ENCODE results near the gene TRIM2.
A peak's percentile ranks its signal among the peaks of the same experiment; 100 is the strongest.
"Not testable (repeated sequence)": the region's sequence is repeated elsewhere in the genome, so short reads cannot be mapped to it uniquely, and the experiment has no call there.

TRIM2 gene

DNA sequence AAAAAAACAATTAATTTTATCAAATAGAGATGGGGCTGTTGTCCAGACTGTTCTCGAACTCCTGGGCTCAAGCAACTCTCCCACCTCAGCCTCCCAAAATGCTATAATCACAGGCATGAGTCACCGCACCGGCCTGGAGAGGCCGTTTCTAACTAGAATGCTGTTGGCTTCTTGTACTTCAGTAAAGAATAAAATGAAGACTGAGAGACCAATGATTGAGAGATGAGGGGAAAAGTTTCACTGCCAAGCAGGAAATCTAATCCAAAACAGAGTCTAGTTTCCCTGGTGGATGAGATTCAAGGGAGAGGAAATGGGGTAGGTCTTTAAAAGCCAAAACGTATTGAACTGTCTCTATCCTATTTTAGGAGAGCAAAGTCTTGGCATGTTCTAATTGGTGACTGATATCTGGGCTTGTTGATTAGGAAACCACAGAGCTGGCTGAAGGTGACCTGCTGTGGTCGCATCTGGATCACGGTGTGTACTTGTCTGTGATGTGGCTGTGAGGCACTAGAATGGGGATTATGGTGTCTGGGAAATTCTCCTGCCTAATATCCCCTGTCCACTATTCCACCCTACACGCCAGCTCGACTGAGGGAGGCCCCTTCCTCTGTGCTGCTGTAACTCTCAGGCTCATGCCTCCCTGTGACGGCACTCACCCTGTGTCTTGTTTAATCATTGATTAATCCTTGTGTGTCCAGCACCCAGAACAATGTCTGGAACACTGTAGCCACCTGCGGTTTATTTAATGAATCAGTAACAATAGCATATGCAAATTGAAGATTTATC, 15.0 kb upstream of the TRIM2 start:
- no peak for DNase-seq (ENCODE audit: low read depth)

DNA sequence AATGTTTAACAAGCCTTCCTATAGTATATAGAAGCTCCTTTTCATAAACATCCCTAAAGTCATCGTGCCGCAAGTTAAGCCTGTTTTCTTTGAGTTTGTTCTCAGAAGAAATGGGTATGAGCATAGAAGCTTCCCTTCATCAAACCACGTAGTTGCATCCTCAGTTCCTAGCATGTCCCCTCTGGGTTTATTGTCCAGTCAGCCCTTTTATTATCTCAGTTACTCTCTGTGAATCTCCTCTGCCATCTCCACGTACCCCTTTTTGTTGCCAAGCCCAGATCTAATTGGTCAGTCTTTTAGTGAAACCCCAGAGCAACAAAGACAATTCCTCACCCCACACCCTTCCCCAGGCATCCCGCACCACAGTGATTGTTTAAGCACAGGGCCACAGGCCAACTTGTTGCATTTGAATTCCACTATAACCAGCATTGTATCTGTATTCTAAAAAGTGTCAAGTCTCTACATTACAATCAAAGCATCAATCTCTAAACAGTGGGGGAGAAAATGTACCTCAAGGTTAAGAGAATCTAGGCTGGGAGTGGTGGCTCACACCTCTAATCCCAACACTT, 12.4 kb upstream of the TRIM2 start:
- DNase-seq (ENCODE audit: low read depth) = no peak

DNA sequence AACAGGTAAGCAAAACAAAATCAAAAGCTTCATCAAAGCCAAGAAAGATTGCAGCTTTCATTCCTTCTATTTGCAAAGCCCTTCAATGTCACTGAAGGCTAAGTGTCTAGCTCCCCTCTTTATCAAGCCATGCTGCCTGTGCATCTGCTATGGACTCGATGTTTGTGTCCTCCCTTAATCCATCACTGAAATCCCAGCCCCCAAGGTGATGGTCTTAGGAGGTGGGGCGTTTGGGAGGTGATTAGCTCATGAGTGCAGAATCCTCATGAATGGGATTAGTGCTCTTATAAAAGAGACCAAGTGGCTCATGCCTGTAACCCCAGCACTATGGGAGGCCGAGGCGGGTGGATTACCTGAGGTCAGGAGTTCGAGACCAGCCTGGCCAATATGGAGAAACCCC, 6.9 kb upstream of the TRIM2 start:
- DNase-seq (ENCODE audit: low read depth) = no peak

DNA sequence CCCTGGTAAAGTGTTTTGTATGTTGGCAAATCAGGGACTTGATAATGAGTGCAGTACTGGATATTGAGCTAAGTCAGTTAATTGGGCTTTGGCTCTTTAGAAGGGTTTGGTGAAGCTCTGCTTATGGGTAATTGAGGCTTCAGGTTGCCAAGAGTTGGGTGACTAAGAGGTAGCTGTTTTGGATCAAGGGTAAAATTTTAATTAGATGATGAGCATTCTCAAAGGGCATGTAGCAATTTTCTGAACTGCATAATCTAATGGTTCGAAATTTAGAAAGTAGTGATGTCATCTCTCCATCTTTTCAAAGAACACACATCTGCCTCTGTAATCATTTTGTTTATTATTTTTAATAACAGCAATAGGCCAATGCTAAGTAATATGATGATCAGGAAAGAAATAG, 5.5 kb upstream of the TRIM2 start:
- DNase-seq (ENCODE audit: low read depth) = no peak

DNA sequence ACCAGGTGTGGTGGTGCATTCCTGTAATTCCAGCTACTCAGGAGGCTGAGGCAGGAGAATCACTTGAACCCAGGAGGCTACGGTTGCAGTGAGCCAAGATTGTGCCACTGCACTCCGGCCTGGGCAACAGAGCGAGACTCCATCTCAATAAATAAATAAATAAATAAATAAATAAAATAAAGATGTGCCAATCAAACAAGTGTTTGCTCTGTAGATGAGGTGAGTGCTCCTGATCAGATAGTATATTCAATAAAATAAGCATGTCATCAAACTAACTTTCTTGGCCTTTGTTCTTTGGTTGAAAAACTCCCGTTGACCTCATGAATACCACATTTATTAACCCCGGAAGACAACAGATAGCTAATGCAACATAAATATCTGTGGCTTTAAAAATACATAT, 497 bp upstream of the TRIM2 start:
- not testable (repeated sequence) for DNase-seq (ENCODE audit: low read depth)

DNA sequence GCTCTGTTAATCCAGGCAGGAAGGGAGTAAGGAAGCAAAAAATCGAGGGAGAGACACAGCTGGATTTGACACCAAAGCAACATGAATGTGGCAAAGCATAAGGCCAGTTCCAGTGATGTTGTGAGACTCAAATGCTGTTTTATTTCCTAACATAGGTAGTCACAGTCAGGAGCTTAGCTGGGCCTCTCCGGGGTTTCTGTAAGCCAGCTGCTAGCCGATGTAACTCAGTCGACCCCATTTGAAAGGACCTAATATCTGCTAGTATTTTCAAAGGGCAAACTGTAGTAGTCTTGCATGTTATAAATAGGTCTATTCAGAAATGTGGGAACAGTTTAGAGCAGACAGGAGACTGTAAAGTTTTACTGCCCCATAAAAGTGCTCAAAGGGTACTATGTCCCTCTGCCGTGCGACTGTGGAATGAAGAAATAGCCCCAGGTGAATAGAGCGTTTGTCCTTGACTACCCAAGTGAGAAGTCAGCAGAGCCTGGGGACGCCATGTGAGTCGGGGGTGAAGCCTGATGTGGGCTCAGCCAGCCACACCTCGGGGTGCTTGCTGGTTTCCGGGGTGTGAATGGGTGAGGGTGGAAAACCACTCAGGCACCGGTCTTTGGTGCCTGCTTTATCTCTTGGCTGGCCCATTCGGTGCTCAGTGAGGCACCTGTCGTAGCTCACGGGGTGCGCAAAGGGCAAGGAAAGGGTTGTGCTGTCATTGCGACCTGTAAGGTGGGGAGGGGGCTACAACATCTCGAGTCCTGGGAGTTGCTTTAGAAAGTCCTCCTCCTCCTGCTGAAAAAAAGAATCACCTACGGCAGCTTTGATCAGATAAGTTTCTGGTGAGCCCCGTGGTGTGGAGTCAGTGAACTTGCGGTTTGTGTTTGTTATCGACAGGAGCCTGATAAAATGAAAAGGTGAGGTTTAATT, 745 bp downstream of the TRIM2 start:
- DNase-seq (ENCODE audit: low read depth) = peak; percentile 4

DNA sequence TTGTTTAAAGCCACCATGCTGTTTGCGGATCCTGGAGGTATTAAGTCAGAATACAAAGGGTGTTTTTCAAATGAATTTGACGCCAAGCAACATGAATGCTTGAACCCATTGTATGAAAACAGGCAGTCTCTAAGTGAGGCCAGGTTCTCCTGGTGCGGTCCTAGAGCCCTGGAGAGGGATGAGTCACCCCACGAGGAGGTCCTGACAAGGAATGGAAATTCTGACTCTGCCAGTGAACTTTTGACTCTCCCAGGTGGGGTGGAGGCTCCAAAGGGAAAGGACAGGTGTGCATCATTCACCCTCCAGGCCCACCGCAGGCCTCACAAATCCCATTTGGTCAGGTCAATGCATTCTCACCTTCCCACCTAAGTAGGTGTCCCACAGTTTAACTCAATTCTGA, 1.5 kb downstream of the TRIM2 start:
- peak; percentile 22 for DNase-seq (ENCODE audit: low read depth)

DNA sequence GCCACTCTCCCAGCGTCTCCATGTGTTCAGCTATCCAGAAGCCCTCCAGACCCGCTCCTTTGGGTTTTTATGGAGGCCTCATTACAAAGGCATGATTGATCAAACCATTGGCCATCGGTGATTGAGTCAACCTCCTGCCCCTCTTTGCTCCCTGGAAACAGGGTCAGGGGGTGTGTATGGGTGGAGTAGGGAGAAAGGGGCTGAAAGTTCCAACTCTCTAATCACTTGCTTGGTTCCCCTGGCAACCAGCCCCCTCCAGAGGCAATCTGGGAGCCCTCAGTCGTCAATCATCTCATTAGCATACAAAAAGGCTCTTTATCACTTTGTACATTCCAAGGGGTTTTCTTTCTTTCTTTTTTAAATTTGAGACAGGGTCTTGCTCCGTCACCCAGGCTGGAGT, 2.3 kb downstream of the TRIM2 start:
- DNase-seq (ENCODE audit: low read depth) = no peak

DNA sequence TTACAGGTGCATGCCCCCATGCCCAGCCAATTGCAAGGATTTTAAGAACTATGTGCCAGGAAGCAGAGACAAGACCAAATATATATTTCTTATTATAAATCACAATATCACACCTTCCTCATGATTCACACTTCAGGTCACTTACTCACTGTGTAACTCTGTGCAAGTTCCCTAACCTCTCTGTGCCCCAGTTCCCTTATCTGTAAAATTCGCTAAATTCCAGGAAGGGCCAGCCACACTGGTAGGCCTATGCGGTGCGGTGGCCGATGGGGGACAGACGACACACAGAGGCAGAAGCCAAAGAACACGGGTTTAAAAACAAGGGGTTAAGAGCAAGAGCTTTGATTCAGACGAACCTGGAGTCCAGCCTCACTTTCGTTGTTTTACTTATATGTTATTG, 2.8 kb downstream of the TRIM2 start:
- no peak for DNase-seq (ENCODE audit: low read depth)

DNA sequence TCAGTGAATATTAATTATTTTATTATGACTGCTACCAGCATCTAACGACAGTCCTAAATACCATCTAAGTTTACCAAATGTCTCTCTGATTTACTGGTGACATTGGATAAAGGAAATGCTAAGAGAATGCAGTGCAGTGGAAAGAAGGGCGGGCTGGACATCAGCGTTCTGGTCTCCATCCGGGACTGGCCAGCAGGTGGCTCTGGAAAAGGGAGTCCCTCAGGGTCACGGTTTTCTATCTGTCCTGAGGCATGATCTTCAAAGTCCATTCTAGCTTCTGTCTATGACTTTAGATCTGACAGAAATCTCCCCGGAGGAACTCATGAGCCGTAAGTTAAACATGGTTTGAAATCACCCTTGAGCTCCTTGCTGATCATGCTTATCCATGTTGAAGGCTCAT, 3.3 kb downstream of the TRIM2 start:
- DNase-seq (ENCODE audit: low read depth) = no peak

DNA sequence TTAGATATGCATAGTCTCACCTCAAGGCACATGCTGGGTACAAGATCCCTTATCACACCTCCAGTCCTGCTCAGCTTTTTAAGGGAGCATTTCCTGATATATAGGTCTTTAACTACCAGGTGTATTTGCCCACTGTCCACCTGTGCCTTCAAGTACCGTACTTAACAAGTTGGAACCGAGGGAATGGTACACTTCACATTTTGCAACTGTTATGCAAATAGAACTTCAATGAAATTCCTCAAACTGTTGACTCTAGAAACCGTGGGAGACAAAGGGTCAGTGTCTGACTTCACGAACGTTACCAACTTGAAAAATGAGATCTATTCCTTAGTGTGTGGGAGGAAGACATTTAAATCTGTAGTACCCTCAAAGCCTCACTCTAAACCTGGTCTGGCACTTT, 5.2 kb downstream of the TRIM2 start:
- DNase-seq (ENCODE audit: low read depth) = no peak

DNA sequence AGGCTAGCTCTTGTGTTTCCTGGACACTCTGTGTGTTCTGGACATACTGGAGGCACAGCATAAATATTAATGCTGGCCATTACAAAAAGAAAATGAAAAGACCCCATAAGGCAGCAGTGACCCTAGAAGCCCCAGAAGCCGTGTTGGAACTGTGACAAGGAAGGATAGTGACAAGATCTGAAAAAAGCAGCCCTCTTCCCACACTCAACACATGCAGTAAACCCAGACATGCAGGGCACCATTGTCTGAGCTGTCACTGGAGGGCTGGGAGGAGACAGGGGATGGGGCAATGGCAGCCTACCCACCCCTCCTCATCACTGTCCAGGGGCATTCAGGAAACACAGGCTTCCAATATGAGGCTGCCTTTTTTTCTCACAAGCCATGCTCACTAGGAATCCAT, 6.5 kb downstream of the TRIM2 start:
- no peak for DNase-seq (ENCODE audit: low read depth)

DNA sequence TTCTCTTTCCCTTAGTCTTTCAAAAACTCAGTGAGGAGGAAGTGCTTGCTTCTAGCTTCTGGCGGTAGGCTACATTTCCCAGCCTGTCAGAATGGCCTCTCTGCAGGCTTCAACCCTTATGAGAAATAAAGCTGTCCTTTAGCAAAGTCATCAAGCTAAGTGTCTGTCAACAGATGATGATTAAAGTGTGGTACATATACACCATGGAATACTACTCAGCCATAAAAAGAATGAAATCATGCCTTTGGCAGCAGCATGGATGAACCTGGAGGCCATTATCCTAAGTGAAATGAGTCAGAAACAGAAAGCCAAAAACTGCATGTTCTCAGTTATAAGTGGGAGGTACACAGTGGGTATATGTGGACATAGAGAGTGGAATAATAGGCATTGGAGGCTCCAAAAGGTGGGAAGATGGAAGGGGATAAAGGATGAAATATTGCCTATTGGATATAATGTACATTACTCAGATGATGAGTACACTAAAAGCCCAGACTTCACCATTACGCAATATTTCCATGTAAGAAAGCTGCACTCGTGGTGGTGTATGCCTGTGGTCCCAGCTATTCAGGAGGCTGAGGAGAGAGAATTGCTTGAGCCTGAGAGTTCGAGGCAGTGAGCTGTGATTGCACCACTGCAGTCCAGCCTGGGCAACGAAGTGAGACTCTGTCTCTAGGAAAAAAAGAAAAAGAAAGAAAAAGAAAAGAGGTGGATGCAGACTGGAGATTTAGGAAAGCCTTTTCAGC, 7.9 kb downstream of the TRIM2 start:
- DNase-seq (ENCODE audit: low read depth) = no peak

DNA sequence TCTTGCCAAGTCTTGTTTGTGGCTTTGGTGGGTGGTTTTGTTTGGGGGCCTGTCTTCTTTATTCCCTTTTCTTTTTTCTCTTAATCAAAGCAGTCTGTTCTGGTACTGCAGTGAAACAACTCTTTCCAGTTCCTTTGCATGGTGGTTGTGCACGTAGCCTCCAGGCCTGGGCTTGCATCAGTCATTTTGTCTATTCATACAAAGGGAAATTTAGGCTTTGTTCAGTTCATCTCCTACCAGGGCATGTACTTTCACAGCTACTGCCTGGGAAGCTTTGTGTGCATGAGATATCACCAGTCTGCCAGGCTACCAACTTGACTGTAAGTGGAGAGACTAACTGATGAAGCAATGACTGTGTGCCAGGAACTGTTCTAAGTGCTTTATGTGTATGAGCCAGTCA, 8.5 kb downstream of the TRIM2 start:
- no peak for DNase-seq (ENCODE audit: low read depth)

DNA sequence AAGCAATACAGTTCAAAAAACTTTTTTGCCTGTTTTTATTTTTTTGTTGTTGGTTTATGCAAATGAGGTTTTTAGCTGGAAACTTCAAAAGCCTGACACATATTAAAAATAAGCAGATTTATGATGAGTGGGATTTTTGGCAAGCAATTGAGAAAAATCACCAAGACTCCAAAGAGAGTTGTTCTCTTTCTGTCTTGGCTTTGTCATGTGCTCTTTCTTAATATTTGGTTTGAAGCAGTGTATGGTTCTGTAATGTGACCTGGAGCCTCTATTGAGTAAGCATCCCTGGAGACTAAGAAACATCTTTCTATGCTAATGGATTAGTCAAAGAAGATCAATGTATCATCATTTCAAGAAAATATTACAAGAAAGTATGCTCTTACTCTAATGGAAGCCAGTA, 11.7 kb downstream of the TRIM2 start:
- DNase-seq (ENCODE audit: low read depth) = no peak

DNA sequence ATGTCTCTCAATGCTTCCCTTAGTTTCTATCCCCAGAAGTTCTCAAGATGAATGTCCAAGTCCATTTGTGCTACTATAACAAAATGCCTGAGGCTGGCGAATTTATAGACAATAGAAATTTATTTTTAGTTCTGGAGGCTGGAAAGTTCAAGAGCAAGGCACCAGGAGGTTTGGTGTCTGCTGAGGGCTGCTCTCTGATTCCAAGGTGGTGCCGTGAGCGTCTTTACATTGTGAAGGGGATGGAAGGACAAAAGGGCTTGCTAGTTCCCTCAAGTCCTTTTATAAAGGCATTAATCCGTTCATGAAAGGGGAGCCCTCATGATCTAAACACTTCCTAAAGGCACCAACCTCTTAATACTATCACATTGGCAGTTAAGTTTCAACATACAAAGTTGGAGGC, 12.3 kb downstream of the TRIM2 start:
- no peak for DNase-seq (ENCODE audit: low read depth)

DNA sequence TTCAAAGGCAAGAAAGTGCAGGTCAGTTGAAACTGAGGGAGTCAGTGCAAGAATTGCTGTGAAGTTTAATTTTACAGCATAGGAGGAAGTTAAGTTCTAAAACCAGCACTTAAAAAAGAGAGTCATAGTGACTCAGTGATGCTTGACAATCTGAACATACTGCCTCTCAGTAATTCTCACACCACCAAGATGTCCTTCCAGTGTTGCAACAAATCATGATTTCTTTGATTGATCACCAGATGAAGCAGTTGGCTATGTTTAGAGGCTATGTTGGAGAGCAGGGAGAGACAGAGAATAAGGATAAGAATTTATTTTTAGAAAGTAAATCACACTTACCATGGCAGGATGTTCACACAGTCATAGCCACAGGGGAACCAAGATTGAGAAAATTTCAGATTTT, 13.2 kb downstream of the TRIM2 start:
- DNase-seq (ENCODE audit: low read depth) = no peak

DNA sequence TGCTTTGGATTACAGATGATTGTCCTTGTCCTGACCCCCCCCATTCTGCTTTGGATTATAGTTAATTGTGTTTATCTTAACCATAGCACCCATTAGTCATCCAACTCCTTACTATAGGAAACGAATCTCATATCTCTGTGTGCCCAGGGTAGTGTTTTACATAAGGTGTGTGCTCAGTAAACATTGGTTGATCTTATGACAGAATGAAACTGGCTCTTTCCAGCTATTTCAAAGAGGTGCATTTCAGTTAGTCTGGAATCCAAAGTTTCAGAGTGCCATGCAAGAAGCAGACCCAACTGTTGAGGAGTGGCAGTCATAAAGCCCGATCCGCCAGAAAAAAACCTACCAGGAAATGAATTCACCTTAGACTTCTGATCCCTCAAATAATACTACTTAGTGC, 14.7 kb downstream of the TRIM2 start:
- no peak for DNase-seq (ENCODE audit: low read depth)

DNA sequence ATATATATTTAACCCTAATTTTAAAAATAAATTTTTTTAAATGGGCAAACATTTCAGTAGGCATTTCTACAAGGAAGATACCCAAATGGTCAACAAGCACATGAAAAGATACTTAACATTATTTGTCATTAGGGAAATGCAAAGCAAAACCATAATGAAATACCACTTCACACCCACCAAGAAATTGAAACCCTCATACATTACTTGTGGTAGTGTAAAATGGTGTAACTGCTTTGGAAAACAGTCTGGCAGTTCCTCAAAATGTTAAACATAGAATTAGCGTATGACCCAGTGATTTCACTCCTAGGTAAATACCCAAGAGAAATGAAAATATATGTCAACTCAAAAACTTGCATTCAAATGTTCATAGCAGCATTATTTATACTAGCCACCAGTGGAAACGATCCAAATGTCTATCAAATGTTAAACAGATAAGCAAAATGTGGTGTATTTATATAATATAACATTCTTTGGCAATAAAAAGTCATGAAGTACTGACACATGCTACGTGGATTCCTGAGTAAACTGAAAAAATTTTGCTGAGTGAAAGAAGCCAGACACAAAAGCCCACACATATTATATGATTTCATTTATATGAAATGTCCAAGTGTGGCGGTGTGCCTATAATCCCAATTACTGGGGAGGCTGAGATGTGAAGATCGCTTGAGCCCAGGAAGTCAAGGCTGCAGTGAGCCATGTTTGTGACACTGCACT, 16.6 kb downstream of the TRIM2 start:
- no peak for DNase-seq (ENCODE audit: low read depth)

DNA sequence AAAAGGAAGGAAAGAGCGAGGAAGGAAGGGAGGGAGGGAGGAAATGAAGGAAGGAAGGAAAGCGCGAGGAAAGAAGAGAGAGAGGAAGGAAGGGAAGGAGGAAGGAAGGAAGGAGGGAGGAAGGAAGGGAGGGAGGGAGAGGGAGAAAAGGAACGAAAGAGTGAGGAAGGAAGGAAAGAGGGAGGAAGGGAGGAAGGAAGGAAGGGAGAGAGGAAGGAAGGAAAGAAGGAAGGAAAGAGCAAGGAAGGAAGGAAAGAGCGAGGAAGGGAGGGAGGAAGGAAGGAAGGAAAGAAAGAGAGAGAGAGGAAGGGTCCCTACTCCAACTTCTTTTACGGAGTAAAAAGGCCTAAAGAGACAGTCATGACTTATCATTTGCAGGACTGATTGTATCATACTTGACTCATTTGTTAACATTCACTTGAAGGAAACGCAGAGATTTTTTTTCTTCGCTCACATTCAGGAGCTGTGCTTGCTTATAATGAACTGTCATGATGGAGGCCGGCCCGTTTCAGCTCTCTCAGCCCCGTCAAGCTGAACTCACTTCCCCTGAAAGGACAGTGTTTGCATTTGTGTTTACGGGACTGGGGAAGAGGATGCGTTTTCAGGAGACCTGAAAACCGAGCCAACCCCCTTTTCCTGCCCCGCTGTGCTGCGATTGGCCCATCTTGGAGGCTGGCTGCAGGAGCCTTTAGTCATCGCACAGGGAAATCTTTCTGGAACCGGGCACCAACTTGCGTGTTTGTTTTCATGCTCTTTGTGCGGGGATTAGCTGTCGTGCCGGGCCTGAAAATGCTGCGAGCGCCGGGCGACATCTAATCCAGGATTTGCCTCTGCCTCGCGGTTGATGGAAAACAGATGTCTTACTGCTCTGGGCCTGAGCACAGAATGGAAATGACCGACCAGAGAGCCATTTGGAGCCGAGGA, 17.8 kb downstream of the TRIM2 start:
- DNase-seq (ENCODE audit: low read depth) = no peak

All from activated T-cell treated with anti-CD3 and anti-CD28 coated beads for 24 hours (primary cell).